ENCODE measurements around the gene RABGAP1.
"Not testable (repeated sequence)": the region's sequence is repeated elsewhere in the genome, so short reads cannot be mapped to it uniquely, and the experiment has no call there.

RABGAP1 gene

GRCh38 chr9:122940749-122941581 lies at the start of gene RABGAP1:
Gene RABGAP1 (plus strand): TSS chr9:122941020. CDS start chr9:122957060, 16,040 bp downstream.
- DNase-seq (ENCODE audit: low read depth, low spot score) = peak; percentile 96

GRCh38 chr9:122897969-122898368 lies 42.9 kb upstream of the RABGAP1 start:
- DNase-seq (ENCODE audit: low read depth, low spot score) = no peak

GRCh38 chr9:122900791-122901190 lies 40.0 kb upstream of the RABGAP1 start:
- DNase-seq (ENCODE audit: low read depth, low spot score) = no peak

DNA sequence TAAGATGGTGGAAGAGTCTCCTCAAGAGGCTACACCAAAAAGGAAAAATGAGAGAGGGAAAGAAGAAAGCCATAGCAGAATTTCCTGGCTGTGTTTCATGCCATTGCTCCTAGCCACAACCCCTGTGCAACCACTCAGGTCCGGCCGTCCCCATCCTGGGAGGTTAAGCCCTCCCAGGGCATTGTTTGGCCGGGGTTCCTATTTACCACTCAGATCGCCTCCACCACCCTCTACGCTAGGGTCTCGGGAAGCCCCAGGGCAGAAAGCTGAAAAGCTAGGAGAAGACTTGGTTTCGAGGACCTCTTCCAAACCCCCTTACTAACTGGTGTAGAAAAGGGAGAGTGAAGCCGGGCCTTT lies 36.4 kb upstream of the RABGAP1 start:
- DNase-seq (ENCODE audit: low read depth, low spot score) = no peak

DNA sequence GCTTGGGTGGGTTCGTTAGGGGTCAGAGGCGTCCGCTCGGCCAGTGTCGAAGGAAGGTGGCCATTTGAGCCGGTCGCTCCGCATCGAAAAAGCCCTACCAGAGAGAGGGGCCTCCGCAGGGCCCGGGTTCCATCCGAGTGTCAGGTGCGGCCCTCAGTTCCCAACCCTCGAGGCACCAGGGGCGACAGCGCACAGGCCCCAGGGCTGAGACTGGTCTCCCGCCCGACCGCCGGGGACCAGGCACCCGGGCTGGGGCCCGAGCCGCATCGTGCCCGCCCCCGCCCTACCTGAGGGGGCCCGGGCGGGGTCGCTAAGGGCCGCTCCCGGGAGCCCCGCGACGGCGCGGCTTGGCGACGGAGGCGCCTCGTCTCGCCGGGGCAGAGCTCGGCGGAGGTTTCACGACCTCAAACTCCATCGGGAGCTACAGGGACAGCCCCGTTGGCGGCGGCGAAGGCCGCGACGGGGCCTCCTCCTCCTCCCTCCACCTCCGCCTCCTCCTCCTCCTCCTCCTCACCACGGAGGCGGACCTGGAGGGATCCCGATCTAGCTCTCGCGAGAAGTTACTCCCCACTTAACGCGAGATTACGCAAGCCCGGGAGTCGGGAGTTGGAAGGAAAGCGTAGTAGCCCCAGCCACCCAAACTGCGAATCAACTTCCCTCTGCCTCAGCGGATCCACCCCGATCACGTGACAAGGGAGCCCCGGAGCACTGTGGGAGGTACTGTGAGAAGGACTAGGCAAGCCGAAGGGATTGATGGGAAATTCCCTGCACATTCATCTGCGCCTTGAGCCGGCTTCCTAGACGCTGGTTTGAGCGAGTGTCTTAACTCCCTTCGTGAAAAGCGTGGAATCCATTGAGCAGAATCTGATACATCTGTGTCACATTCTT lies 35.8 kb upstream of the RABGAP1 start, which contains the start of gene RC3H2:
Gene RC3H2, minus strand, starts transcription at position 537 of the 888 bp plus-strand sequence. CDS start 7,850 bp downstream, outside the sequence.
- peak; percentile 100 for DNase-seq (ENCODE audit: low read depth, low spot score)

DNA sequence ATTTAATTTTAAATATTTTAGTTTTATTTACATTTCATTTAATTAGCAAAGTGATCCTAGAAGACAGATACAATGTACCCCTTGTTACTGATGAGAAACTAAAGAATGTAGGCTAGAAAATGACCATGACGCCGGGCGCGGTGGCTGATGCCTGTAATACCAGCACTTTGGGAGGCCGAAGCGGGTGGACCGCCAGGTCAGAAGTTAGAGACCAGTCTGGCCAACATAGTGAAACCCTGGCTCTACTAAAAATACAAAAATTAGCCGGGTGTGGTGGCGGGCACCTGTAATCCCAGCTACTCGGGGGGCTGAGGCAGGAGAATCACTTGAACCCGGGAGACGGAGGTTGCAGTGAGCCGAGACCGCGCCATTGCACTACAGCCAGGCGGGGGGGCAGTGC lies 34.7 kb upstream of the RABGAP1 start:
- not testable (repeated sequence) for DNase-seq (ENCODE audit: low read depth, low spot score)

- no peak for DNase-seq (ENCODE audit: low read depth, low spot score)
These were observed 28.2 kb upstream of the RABGAP1 start for GRCh38 chr9:122912671-122912963.

DNA sequence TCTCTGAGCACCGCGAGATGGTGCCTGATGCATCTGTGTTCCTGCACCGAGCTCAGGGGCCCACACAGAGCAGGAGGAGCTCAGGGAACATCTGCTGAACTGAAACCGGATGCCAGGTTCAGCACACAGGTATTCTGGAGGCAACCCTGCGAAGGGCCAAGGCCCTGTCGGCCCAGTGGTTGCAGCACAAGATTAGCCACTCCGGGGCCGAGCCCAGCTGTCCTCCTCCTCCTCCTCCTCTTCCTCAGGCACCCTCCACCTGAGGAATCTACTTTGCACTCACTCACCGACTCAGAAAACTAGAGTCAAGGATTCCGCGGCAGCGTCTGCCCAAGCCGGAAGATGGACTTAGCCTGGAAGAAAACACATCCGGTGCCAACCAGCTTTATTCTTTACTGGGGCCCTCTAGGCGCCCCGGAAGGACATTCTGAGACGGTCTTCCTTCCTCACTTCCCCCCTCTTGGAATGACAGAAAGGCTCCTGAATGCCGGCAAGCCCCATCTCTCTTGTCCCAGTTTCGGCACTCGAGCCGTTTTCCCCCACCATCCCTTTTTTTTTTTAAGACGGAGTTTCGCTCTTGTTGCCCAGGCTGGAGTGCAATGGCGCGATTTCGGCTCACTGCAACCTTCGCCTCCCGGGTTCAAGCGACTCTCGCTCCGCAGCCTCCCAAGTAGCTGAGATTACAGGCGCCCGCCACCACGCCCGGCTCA lies 27.7 kb upstream of the RABGAP1 start, which contains the start of gene ZBTB6:
Gene ZBTB6, minus strand, starts transcription at position 360 of the 710 bp plus-strand sequence. CDS start 1,251 bp downstream, outside the sequence.
- DNase-seq (ENCODE audit: low read depth, low spot score) = peak; percentile 63

- no peak for DNase-seq (ENCODE audit: low read depth, low spot score)
These were observed 22.5 kb upstream of the RABGAP1 start for GRCh38 chr9:122918310-122918709.

DNA sequence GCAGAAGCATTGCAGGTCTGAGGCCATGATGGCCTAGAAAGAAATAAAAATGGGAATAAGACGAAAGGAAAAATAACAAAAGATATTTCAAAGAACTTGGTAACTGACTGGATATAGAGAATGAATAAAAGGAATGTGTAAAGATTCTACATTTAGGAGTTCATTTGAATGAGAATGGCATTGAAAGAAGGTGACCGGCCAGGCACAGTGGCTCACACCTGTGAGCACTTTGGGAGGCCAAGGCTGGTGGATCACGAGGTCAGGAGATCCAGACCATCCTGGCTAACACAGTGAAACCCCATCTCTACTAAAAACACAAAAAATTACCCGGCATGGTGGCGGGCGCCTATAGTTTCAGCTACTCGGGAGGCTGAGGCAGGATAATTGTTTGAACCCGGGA lies 18.1 kb upstream of the RABGAP1 start:
- DNase-seq (ENCODE audit: low read depth, low spot score) = no peak

DNA sequence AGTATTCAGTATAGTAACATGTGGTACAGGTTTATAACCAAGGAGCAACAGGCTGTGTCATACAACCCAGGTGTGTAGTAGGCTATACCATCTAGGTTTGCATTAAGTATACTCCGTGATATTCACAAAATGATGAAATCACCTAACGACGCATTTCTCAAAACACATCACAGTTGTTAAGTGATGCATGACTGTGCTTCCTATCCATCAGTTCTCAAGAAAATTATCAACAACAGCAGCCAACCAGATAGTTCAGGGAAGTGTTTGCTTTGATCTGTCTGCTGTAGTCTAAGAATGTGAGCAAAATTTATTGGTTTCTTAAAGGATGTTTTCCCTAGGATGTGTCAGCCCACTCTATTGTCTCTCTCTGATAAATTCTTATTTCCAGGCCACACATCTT lies 16.9 kb upstream of the RABGAP1 start:
- DNase-seq (ENCODE audit: low read depth, low spot score) = no peak

DNA sequence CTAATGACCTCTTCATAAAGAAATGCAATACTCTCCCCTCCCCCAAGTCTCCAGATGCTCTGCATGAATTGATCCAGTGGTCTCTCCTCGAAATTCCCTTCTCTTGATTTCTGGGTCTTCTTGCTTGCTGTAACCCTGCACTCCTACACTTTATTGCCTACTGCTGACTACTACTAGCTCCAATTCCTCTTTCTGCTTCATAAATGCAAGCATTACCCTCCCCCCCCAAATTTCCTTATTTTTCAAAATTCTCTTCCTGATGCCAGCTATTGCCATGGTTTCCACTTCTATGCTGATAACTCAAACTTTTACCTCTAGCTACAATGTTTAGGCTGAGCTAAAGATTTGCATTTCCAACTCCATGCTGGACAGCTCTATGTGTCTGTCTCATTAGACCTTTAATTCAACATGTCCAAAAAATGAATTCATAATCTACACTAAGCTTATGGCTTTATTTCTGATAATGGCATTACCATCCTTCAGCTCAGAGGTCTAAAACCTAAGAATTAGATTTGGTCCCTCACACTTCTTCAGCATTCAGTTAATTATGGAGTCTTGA lies 10.9 kb upstream of the RABGAP1 start:
- no peak for DNase-seq (ENCODE audit: low read depth, low spot score)

DNA sequence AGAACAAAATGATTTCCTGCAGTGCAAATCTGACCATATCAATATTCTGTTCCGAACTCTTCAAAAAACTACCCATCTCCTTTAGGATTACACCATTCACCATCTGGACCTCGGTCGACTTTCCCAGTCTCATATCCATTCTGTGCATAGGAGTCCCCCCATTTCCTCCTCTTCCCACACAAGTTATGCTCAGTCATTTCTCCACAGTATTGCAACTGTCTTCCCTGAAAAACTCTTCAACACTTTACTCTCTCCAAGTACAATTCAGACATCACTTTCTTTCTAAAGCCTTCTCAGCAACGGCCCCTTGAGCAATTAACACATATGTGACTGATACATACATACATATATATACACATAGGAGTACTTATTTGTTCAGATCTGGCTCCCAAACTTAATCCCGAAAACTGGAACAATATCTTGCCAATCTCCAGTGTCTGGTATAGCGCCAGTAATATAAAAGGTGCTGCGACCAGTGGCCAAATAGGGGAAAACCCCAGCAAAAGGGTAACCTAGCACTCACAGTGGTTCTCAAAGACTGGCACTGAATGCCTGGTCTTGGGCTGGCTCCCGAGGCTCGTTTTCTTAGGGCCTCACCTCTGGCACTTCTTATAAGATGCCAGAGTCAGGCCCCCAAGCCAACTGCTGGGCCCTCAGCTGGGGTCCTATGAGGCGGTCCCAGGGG lies 10.1 kb upstream of the RABGAP1 start:
- no peak for DNase-seq (ENCODE audit: low read depth, low spot score)

DNA sequence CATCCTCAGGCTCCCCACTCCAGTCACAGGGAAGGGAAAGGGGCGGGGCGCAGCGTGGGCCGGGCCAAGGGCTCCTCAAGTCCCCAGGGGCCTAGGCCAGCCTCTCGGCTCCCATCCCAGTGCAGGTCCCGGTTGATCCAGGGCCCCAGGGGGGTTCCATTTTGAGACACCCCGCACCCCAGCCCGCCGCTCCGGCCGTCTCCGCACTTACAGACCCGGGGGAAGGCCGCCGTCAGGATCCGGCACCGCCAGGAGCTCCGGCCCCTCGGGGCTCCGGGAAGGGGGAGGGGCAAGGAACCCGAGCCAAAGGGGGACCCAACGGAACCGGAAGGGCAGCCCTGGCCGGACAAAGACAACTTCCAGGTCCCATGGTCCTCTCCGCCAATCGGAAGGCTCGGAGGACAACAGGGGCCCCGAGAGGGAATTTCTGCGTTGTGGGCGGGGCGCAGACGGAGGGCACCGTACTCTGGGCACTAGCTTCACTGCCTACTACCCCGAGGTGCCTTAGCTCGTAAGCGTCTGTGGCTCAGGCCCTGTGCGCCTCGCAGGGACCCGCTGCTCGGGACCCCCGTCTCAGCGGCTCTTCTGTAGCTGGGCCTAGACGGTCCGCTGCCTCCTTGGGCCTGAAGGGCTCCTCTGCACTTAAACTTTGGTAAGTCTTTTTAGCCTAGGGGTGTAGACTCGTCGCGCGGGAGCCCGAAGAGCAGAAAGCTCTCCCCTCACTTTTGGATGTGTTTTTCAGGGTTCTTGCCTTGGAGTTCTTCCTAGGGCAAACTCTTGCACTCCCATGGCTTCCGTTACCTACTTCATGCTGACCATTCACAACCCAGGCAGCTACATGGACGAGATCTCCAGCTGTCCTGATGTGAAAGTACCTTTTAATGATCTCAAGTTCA lies 9.3 kb upstream of the RABGAP1 start, which contains the start of gene ZBTB26:
Gene ZBTB26, minus strand, starts transcription at position 287 of the 896 bp plus-strand sequence. CDS start 11,578 bp downstream, outside the sequence.
- peak; percentile 79 for DNase-seq (ENCODE audit: low read depth, low spot score)

- no peak for DNase-seq (ENCODE audit: low read depth, low spot score)
These were observed 4.4 kb upstream of the RABGAP1 start for GRCh38 chr9:122936464-122936863.

GRCh38 chr9:122936883-122937282 lies 3.9 kb upstream of the RABGAP1 start:
- DNase-seq (ENCODE audit: low read depth, low spot score) = no peak

GRCh38 chr9:122939601-122940000 lies 1.2 kb upstream of the RABGAP1 start:
- DNase-seq (ENCODE audit: low read depth, low spot score) = no peak

- no peak for DNase-seq (ENCODE audit: low read depth, low spot score)
These were observed 419 bp upstream of the RABGAP1 start for GRCh38 chr9:122940454-122940748.

GRCh38 chr9:122941582-122942234 lies 888 bp downstream of the RABGAP1 start:
- DNase-seq (ENCODE audit: low read depth, low spot score) = no peak
